Panc1 (cell line): Measurements from ENCODE around the gene ACYP2. TPM values are rescaled to one million over a fixed set of nuclear protein-coding genes. Genes with fewer than 3 reads are reported as not detected.
"Not testable (repeated sequence)": the region's sequence is repeated elsewhere in the genome, so short reads cannot be mapped to it uniquely, and the experiment has no call there.

Source experiments
- ATAC-seq: fragments of 200-7000 bp; cut with Tn5 transposase; 2 replicates; pipeline ENCODE4 v1.9.1; 2020; ENCODE audit warnings: mild to moderate bottlenecking, moderate library complexity
- BruUV-seq: library from RNA; stranded (reverse); fragments of 400-500 nt; replicated peaks from 2 replicates; lab custom pipeline; 2021; lab: Mats Ljungman, UMichigan
- CTCF ChIA-PET: fragments of 300-600 bp; sonication (Branson Sonifier 250); formaldehyde crosslinking; loops from one replicate; lab custom pipeline; 2022; ENCODE audit warnings: antibody characterized with exemption; lab: Charles Lee
- POLR2A ChIA-PET: fragments of 300-600 bp; sonication (Branson Sonifier 250); formaldehyde crosslinking; loops from one replicate; lab custom pipeline; 2022; ENCODE audit warnings: antibody characterized with exemption; lab: Charles Lee
- DNase-seq: peaks from one replicate; pipeline ENCODE4 v3.0.0-alpha.2; 2010; ENCODE audit warnings: low read depth, low spot score
- H3K27ac ChIP-seq: 2 replicates; pipeline ENCODE4 v1.5.1; 2011; ENCODE audit warnings: mild to moderate bottlenecking, low read length, inconsistent platforms
- H3K27me3 ChIP-seq: fragments of 200-500 bp; sonication (Bioruptor generic); 2 replicates; pipeline ENCODE4 v1.6.0; 2014; ENCODE audit warnings: low read length, inconsistent platforms; ENCODE audit not compliant: control insufficient read depth, insufficient read depth
- H3K36me3 ChIP-seq: fragments of 200-500 bp; sonication (Bioruptor generic); 2 replicates; pipeline ENCODE4 v1.5.1; 2014; ENCODE audit warnings: inconsistent platforms, mild to moderate bottlenecking, low read length, moderate library complexity; ENCODE audit not compliant: control insufficient read depth, insufficient read depth
- H3K4me1 ChIP-seq: 2 replicates; pipeline ENCODE4 v1.5.1; 2011; ENCODE audit warnings: inconsistent platforms, mild to moderate bottlenecking, low read length, moderate library complexity; ENCODE audit not compliant: control insufficient read depth, insufficient read depth
- H3K4me3 ChIP-seq, 2 experiments: 2 replicates each; pipeline ENCODE4 v1.5.1; 2011 to 2012; ENCODE audit warnings: low read depth in 2 of 2, low read length in 2 of 2, mild to moderate bottlenecking in 2 of 2, inconsistent platforms in 1 of 2, moderate library complexity in 1 of 2
- H3K9me3 ChIP-seq: fragments of 200-500 bp; sonication (Bioruptor generic); 2 replicates; pipeline ENCODE4 v1.5.1; 2014; ENCODE audit warnings: low read depth, mild to moderate bottlenecking, inconsistent platforms, low read length, moderate library complexity; ENCODE audit not compliant: control insufficient read depth, insufficient read depth
- POLR2AphosphoS5 ChIP-seq: IDR thresholded peaks from 2 replicates; pipeline ENCODE4 v1.6.1; 2012; ENCODE audit warnings: mild to moderate bottlenecking, low read depth, low read length, moderate library complexity
- SIN3A ChIP-seq: IDR thresholded peaks from 2 replicates; pipeline ENCODE4 v1.6.1; 2012; ENCODE audit warnings: low read depth, mild to moderate bottlenecking, low read length, moderate library complexity, borderline replicate concordance; ENCODE audit not compliant: insufficient read depth
- TCF7L2 ChIP-seq: IDR thresholded peaks from 2 replicates; pipeline ENCODE4 v1.6.1; 2011; ENCODE audit warnings: mild to moderate bottlenecking, low read depth, low read length, inconsistent platforms
- in situ Hi-C: cut with HindIII; loops from 2 replicates; pipeline ENCODE4 v1.10.0; 2016; ENCODE audit warnings: low sequenced_read_pairs, low pct_unique_long_range_greater_than_20kb
- intact Hi-C: fragments of 100-400 bp; cut with micrococcal nuclease; formaldehyde crosslinking; loops from one replicate; pipeline ENCODE4 v1.10.0; 2022; ENCODE audit not compliant: unreplicated experiment
- total RNA-seq: library from RNA; stranded (reverse); gene quantifications from one replicate; pipeline ENCODE4 v1.2.1, GENCODE V29; 2021; ENCODE audit not compliant: unreplicated experiment
- TF ChIP-seq, protein P1 (sequence below), 2 experiments: IDR thresholded peaks; 2 replicates each; pipeline ENCODE4 v1.6.1; 2011 to 2012; ENCODE audit warnings: low read depth in 2 of 2, control low read depth in 1 of 2, low read length in 1 of 2, mild to moderate bottlenecking in 1 of 2, moderate library complexity in 1 of 2; ENCODE audit not compliant: insufficient read depth in 1 of 2
- TF ChIP-seq, protein P2 (sequence below): fragments of 450-650 bp; IDR thresholded peaks from 2 replicates; pipeline ENCODE4 v1.5.1; 2017; ENCODE audit warnings: mild to moderate bottlenecking

ACYP2 gene
- total RNA-seq, 1 experiment from 2014 or later: 11.5 TPM

DNA sequence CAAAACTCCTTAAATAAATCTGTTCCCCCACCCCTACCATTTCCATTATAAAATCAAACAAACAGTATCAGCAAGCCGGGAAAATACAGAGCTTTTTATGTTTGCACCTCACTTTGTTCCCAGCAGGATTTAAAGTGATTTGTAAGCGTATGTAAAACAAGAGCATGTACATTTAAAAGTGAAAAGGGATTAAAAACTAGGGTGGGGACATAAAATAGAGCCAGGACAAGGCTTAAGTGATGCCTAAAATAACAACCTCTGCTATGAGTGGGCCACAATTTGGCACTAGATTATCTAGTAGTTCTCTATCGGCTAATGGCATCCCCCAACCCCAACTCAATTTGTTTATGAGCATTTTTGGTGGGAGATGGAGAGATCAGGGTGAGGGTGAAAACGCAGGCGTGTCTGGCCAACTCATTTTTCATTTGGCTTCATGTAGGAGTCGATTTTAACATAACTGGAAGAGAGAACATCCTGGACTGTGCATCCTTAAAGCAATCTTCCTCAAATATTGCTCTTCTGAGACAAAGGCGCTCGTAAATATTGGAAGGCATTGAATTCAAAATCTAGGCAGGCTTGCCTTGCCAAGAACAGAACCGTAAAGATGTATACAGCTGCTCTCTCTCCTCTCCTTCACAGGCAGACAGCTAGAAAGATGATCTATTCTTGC, 175.1 kb downstream of the ACYP2 start:
- POLR2A ChIA-PET: no interaction called here
- no peak for TF ChIP-seq SIN3A
- TF ChIP-seq, protein P1, sequence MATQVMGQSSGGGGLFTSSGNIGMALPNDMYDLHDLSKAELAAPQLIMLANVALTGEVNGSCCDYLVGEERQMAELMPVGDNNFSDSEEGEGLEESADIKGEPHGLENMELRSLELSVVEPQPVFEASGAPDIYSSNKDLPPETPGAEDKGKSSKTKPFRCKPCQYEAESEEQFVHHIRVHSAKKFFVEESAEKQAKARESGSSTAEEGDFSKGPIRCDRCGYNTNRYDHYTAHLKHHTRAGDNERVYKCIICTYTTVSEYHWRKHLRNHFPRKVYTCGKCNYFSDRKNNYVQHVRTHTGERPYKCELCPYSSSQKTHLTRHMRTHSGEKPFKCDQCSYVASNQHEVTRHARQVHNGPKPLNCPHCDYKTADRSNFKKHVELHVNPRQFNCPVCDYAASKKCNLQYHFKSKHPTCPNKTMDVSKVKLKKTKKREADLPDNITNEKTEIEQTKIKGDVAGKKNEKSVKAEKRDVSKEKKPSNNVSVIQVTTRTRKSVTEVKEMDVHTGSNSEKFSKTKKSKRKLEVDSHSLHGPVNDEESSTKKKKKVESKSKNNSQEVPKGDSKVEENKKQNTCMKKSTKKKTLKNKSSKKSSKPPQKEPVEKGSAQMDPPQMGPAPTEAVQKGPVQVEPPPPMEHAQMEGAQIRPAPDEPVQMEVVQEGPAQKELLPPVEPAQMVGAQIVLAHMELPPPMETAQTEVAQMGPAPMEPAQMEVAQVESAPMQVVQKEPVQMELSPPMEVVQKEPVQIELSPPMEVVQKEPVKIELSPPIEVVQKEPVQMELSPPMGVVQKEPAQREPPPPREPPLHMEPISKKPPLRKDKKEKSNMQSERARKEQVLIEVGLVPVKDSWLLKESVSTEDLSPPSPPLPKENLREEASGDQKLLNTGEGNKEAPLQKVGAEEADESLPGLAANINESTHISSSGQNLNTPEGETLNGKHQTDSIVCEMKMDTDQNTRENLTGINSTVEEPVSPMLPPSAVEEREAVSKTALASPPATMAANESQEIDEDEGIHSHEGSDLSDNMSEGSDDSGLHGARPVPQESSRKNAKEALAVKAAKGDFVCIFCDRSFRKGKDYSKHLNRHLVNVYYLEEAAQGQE (IDR thresholded peaks at IDR 0.05; ENCODE audit: insufficient read depth in 1 of 2, low read depth in 2 of 2, low read length in 1 of 2): no peak
- no peak for TF ChIP-seq TCF7L2
- no peak for TF ChIP-seq POLR2AphosphoS5
- TF ChIP-seq, protein P2, sequence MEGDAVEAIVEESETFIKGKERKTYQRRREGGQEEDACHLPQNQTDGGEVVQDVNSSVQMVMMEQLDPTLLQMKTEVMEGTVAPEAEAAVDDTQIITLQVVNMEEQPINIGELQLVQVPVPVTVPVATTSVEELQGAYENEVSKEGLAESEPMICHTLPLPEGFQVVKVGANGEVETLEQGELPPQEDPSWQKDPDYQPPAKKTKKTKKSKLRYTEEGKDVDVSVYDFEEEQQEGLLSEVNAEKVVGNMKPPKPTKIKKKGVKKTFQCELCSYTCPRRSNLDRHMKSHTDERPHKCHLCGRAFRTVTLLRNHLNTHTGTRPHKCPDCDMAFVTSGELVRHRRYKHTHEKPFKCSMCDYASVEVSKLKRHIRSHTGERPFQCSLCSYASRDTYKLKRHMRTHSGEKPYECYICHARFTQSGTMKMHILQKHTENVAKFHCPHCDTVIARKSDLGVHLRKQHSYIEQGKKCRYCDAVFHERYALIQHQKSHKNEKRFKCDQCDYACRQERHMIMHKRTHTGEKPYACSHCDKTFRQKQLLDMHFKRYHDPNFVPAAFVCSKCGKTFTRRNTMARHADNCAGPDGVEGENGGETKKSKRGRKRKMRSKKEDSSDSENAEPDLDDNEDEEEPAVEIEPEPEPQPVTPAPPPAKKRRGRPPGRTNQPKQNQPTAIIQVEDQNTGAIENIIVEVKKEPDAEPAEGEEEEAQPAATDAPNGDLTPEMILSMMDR: no peak
- in situ Hi-C loops: no loop called here
- Histone ChIP-seq H3K4me3 (no peak overlapping the region), H3K27ac (no peak overlapping the region), H3K36me3 (no peaks in the 10 kb centered on the region), H3K4me1 (no peaks in the 10 kb centered on the region), H3K27me3 (peaks cover 2% of the 10 kb centered on the region; the same call in 1 of the 2 replicates), H3K9me3 (no peaks in the 10 kb centered on the region)
- no TSS peak for BruUV-seq
- intact Hi-C loops: no loop called here
- DNase-seq: no peak
- CTCF ChIA-PET: no interaction called here
- no peak for ATAC-seq

GRCh38 chr2:54294665-54295064, 179.2 kb downstream of the ACYP2 start:
- H3K9me3 ChIP-seq, intact Hi-C loops, H3K27ac ChIP-seq, CTCF ChIA-PET, ATAC-seq, H3K36me3 ChIP-seq, POLR2A ChIA-PET, DNase-seq, H3K4me1 ChIP-seq, H3K4me3 ChIP-seq, H3K27me3 ChIP-seq, in situ Hi-C loops, BruUV-seq: not testable (repeated sequence)

- Histone ChIP-seq H3K27ac (no peak overlapping the region), H3K4me1 (no peaks in the 10 kb centered on the region), H3K9me3 (no peaks in the 10 kb centered on the region), H3K27me3 (peaks cover 2% of the 10 kb centered on the region; the same call in 1 of the 2 replicates), H3K36me3 (no peaks in the 10 kb centered on the region), H3K4me3 (no peak overlapping the region)
- intact Hi-C loops (no loop called here), in situ Hi-C loops (no loop called here)
- ATAC-seq (no peak), DNase-seq (no peak)
- CTCF ChIA-PET: no interaction called here
- POLR2A ChIA-PET: no interaction called here
- TF ChIP-seq, protein P2: no peak
- no peak for TF ChIP-seq POLR2AphosphoS5
- TF ChIP-seq, protein P1 (IDR thresholded peaks at IDR 0.05; ENCODE audit: insufficient read depth in 1 of 2, low read depth in 2 of 2, low read length in 1 of 2): no peak
- BruUV-seq: no TSS peak
Measured at GRCh38 chr2:54295911-54296310, 180.5 kb downstream of the ACYP2 start.
